Lung (tissue), 12 donors: ENCODE data around the gene PARD3B. TPM values are rescaled to one million over a fixed set of nuclear protein-coding genes. Genes with fewer than 3 reads are reported as not detected.

ENCODE experiments used
- ATAC-seq: fragments of 200-7000 bp; cut with Tn5 transposase; one replicate; pipeline ENCODE4 v1.9.1; 2020; ENCODE audit warnings: moderate number of reproducible peaks; ENCODE audit not compliant: insufficient read depth, low FRiP score
- DNase-seq, 3 donors: peaks; one replicate each; pipeline ENCODE4 v3.0.0-alpha.2; 2013 to 2017
- H3K27ac ChIP-seq, 2 donors: one replicate each; pipeline ENCODE4 v1.5.1; 2013; ENCODE audit warnings: mild to moderate bottlenecking in 2 of 2, moderate library complexity in 2 of 2, control low read depth in 1 of 2, inconsistent platforms in 1 of 2, low read depth in 1 of 2, low read length in 1 of 2
- H3K27me3 ChIP-seq, 3 donors: one replicate each; pipeline ENCODE4 v1.5.1; 2013; ENCODE audit warnings: low read length in 2 of 3; ENCODE audit not compliant: control insufficient read depth in 3 of 3, insufficient read depth in 3 of 3
- H3K36me3 ChIP-seq, 4 donors: one replicate each; pipeline ENCODE4 v1.5.1; 2013; ENCODE audit warnings: low read length in 4 of 4, mild to moderate bottlenecking in 1 of 4, moderate library complexity in 1 of 4; ENCODE audit not compliant: control insufficient read depth in 4 of 4, insufficient read depth in 4 of 4
- H3K4me1 ChIP-seq, 5 donors: one replicate each; pipeline ENCODE4 v1.5.1; 2013; ENCODE audit warnings: low read length in 5 of 5, mild to moderate bottlenecking in 2 of 5, moderate library complexity in 1 of 5; ENCODE audit not compliant: control insufficient read depth in 5 of 5, insufficient read depth in 5 of 5
- H3K4me3 ChIP-seq: one replicate; pipeline ENCODE4 v1.5.1; 2013; ENCODE audit warnings: mild to moderate bottlenecking, control low read depth, moderate library complexity
- H3K9ac ChIP-seq, 2 donors: one replicate each; pipeline ENCODE4 v1.5.1; 2013; ENCODE audit warnings: low read length in 2 of 2, control low read depth in 1 of 2; ENCODE audit not compliant: insufficient read depth in 1 of 2
- H3K9me3 ChIP-seq, 4 donors: one replicate each; pipeline ENCODE4 v1.5.1; 2013; ENCODE audit warnings: low read length in 3 of 4, mild to moderate bottlenecking in 1 of 4, moderate library complexity in 1 of 4; ENCODE audit not compliant: control insufficient read depth in 4 of 4, insufficient read depth in 3 of 4
- CTCF ChIP-seq: IDR thresholded peaks from 2 replicates; pipeline ENCODE4 v1.5.1; 2012; ENCODE audit warnings: mild to moderate bottlenecking; ENCODE audit errors: control extremely low read depth, extremely low read depth
- WGBS, 2 donors: extraction: QIAGEN DNeasy Blood & Tissue Kit; methylation state at CpG; one replicate each; pipeline ENCODE4 v1.1.7; 2013; 5-methylcytosine and 5-hydroxymethylcytosine counted together
- polyA plus RNA-seq, 2 donors: library from polyadenylated mRNA; stranded (reverse); fragments of 200-250 nt; gene quantifications; one replicate each; pipeline ENCODE4 v1.2.1, GENCODE V29; 2013
- total RNA-seq, 2 donors: library from RNA; depleted of rRNA in 1 of 2; stranded (reverse); fragments of >200 nt in 1 of 2; gene quantifications; one replicate each; pipeline ENCODE4 v1.2.1, GENCODE V29; 2014 to 2021
- donor health status: control.
- donor health status: control.
- donor health status: Bipolar disorder and iron deficiency.
- donor health status: healthy.
- donor health status: DM: yes; HTN: yes; CAD: no.

The PARD3B gene
- total and polyA plus RNA-seq, 4 donors, result 2.4 to 38.7 (median 17.1) TPM

GRCh38 chr2:205495819-205496218, 950.5 kb downstream of the PARD3B start:
- H3K9ac ChIP-seq, result no peak overlapping the region
- ATAC-seq (no peak), DNase-seq (no peak)
- H3K27me3 ChIP-seq, result no peaks in the 10 kb centered on the region
- no peak overlapping the region for H3K4me3 ChIP-seq
- peaks cover 0 to 4% (median 0%) of the 10 kb centered on the region in 5 donors for H3K4me1 ChIP-seq
- no peak for TF ChIP-seq CTCF
- 75 to 88% methylated on average over 1 of the region's 1 CpG for WGBS, 2 donors
- peaks cover 0 to 5% (median 1%) of the 10 kb centered on the region in 4 donors for H3K36me3 ChIP-seq
- no peak overlapping the region for H3K27ac ChIP-seq
- H3K9me3 ChIP-seq, result peaks cover 0 to 2% (median 0%) of the 10 kb centered on the region in 4 donors

- TF ChIP-seq CTCF, result no peak
- H3K27ac ChIP-seq, result no peak overlapping the region
- H3K36me3 ChIP-seq, result peaks cover 0 to 5% (median 2%) of the 10 kb centered on the region in 4 donors
- no peaks in the 10 kb centered on the region for H3K27me3 ChIP-seq
- DNase-seq, result no peak
- H3K9me3 ChIP-seq, result peaks cover 0 to 4% (median 0%) of the 10 kb centered on the region in 4 donors
- peaks cover 0 to 4% (median 0%) of the 10 kb centered on the region in 5 donors for H3K4me1 ChIP-seq
- ATAC-seq, result no peak
- WGBS, 2 donors, result 92 to 93% methylated on average over 1 of the region's 1 CpG
- H3K4me3 ChIP-seq, result no peak overlapping the region
- H3K9ac ChIP-seq, result no peak overlapping the region
Observed at GRCh38 chr2:205496370-205496769, 951.1 kb downstream of the PARD3B start.

- no peak overlapping the region for H3K27ac ChIP-seq
- H3K9ac ChIP-seq, result no peak overlapping the region
- peaks cover 0 to 4% (median 0%) of the 10 kb centered on the region in 5 donors for H3K4me1 ChIP-seq
- ATAC-seq (no peak), DNase-seq (peak; percentile 35 to 84 (median 76))
- H3K9me3 ChIP-seq, result peaks cover 0 to 2% (median 0%) of the 10 kb centered on the region in 4 donors
- H3K27me3 ChIP-seq, result no peaks in the 10 kb centered on the region
- H3K4me3 ChIP-seq, result no peak overlapping the region
- WGBS, 2 donors, result 80 to 86% methylated on average over 6 of the region's 6 CpGs
- peaks cover 0 to 5% (median 2%) of the 10 kb centered on the region in 4 donors for H3K36me3 ChIP-seq
- TF ChIP-seq CTCF, result no peak
Observed at GRCh38 chr2:205496772-205497171, 951.5 kb downstream of the PARD3B start.

GRCh38 chr2:205499006-205499405, 953.7 kb downstream of the PARD3B start:
- WGBS, 2 donors, result 79 to 82% methylated on average over 3 of the region's 3 CpGs
- ATAC-seq, result no peak

More at GRCh38 chr2:205499006-205499405, 953.7 kb downstream of the PARD3B start:
- Histone ChIP-seq H3K36me3 (peaks cover 0 to 5% (median 2%) of the 10 kb centered on the region in 4 donors), H3K4me1 (peaks cover 0 to 4% (median 0%) of the 10 kb centered on the region in 5 donors), H3K27me3 (no peaks in the 10 kb centered on the region), H3K27ac (no peak overlapping the region), H3K4me3 (no peak overlapping the region), H3K9me3 (peaks cover 0 to 3% (median 0%) of the 10 kb centered on the region in 4 donors), H3K9ac (no peak overlapping the region)
- TF ChIP-seq CTCF, result no peak
- DNase-seq, result no peak
